Amniotic stem cell (primary cell): ENCODE results near the gene FAM163A.
"Not testable (repeated sequence)": the region's sequence is repeated elsewhere in the genome, so short reads cannot be mapped to it uniquely, and the experiment has no call there.

Experiments used
- DNase-seq: peaks from one replicate; lab custom pipeline; 2025; lab: John Stamatoyannopoulos, UW

Gene FAM163A

DNA sequence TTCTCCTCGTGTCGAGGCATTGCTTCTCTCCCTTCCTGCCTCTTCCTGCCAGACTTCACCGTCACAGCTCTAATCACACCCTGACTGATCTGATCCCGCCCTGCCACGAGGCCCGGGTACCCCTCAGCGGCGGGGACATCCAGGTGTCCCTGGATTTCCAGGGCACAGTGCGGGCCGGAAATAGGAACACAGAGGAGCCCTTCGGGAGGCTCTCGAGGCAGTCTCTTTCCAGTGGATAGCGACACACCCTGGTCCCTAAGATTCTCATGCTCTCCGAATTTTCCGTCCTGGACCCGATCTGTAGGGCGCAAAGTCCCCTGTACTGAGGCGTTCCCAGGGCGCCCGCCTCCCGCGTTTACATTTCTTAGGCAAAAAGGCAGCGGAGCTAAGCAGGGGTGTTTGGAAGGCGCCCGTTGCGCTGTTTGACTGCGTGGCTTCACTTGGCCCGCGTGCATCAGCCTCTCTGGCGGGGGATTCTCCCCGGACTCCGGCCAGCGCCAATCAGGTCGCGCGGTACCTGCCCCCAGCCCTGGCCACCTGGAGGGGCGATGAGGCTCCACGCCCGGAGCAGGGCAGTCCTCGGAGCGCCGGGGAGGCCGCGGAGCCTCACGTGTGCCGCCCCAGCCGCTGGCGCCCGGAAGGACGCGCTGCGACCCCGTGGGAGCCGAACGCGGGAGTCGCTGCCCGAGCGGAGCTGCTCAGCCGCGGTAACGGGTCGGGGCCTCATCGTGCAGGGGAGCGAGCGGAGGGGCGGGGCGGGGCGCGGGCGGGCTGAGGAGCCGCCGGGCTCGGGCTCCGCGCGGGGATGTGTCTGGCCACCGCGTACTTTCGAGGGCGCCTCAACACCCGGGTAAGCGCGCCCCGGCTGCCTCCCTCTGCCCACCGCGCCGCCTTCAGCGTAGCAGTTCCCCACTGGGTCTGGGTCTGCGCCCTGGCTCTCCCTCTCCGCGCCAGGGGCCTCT is at the start of gene FAM163A:
Gene FAM163A (plus strand): TSS at position 575 of the 962 bp plus-strand sequence. CDS start 69,807 bp downstream, outside the sequence.
- no peak for DNase-seq

DNA sequence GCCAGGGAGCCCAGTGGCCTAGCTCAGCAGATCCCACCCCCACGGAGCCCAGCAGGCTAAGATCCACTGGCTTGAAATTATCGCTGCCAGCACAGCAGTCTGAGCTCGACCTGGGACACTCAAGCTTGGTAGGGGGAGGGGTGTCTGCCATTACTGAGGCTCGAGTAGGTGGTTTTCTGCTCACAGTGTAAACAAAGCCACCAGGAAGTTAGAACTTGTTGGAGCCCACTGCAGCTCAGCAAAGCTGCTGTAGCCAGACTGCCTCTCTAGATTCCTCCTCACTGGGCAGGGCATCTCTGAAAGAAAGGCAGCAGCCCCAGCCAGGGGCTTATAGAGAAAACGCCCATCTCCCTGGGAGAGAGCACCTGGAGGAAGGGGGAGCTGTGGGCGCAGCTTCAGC is 48.6 kb upstream of the FAM163A start:
- not testable (repeated sequence) for DNase-seq

DNA sequence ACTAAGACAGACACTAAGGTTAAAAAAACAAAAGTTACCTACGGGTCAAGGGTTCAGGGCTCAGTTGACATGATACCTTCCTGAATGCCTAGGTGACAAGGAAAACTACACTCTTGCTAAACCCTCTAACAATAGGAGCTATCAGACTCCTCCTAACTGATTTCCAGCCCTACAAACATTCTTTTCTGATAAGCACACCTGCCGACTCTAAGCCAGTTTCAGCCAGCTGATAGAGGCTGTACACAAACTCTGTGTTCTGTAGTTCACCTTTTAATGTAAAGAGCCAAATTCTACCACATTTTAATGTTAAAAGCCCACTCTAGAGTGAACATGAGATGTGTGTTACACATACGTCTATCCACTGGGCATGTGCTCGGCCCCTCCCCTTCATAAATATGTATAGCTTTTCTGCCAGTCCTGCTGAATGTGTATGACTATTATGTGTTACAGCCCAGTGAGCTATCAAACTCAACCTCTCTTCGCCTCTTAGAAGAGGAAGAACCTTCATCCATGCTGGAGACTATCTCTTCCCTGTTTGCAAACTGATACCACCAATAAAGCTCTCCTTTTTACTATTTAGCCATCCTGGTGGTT is 40.0 kb upstream of the FAM163A start:
- no peak for DNase-seq

DNA sequence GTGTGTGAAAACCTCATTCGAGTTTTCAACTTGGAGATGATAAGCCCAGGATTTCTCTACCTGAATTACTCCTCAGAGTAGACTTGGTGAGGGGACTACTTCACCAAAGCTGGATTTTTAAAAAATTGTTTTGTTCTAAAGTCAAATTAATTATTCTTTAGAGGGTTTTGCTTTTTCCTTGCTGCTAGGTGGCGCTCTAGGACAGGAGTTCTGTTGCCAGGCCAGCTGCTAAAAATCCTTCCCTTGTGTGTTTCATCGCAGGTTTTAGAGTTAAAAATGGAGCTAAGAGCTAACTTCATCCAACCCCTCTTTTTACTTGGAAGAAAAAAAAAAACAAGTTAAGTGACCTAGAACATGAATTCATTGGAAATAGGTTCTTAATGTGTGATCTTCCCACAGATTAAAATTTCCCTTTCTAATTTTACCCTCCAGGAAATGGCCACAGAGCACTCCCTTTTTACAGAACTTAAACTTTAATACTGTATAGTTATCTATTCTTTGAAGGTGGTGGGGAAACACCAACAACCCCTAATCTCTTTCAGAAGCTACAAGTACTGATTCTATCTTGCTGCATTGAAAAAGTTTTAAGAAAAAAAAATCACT is 36.7 kb upstream of the FAM163A start:
- DNase-seq: peak; percentile 20

DNA sequence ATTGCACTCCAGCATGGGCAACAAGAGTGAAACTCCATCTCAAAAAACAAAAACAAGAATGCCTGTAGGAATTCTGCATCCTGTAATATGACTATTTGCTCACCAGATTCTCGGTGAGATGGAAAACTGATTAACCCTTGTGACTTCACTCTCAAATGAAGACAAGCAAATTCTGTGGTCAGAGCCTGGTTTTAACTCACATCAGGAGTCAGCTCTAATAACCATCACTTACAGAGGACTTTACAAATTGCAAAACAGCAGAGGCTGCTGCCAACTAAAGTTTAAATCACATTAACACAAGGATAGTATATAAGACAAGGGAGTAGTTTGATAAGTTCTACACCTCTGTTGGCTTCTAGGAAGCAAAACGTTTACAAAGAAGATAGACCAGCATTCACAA is 35.7 kb upstream of the FAM163A start:
- no peak for DNase-seq

DNA sequence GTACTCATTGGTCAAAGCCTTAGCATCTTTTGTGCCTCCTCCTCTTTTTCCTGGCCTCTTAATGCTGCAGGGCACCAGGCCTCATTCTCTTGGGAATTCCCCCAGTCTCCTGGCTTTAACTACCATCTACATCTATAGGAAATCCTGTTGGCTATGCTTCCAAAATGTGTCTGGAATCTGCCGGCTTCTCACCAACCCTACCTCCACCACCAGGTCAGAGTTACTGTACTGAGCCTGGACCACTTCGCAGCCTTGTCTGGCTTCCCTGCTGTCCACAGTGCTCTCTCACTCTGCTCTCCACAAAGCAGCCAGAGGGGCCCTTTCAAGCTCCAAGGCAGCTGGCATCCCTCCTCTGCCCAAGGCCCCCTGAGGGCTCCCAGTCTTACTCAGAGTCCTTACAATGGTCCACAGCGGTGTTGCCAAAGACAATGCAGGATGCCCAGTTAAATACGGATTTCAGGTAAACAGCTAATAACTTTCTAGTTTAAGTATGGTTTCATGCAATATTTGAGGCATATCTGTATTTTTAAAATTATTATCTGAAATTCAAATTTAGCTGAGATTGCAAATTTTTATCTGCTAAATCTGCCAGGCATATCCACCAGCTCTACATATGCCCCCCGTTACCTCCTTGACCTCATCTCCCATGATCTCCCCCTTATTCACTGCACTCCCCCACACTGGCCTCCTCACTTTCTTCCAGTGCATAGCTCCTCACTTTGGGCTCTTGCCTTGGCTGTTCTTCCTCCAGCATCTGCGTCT is 34.5 kb upstream of the FAM163A start:
- DNase-seq: no peak

DNA sequence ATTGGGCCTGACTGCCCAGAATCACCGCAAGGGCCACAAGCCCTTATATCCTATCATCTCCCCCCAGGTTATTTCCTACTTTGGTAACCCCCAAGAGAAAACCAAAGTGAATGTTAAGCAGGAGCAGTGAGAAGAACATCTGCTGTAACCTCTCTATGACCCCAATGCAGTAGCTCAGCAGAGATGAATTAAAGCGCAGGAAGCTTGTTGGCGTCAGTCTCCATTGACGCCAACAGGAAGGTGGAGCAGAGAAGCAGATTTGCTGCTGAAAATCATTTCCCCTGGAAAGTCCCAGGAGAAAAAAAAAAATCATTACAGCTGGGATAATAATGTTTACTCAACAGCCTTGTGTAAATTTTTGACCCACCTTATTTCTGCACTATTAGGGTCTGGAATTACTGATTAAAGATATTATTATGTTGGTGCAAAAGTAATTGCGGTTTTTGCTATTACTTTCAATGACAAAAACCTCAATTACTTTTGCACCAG is 33.2 kb upstream of the FAM163A start:
- no peak for DNase-seq

DNA sequence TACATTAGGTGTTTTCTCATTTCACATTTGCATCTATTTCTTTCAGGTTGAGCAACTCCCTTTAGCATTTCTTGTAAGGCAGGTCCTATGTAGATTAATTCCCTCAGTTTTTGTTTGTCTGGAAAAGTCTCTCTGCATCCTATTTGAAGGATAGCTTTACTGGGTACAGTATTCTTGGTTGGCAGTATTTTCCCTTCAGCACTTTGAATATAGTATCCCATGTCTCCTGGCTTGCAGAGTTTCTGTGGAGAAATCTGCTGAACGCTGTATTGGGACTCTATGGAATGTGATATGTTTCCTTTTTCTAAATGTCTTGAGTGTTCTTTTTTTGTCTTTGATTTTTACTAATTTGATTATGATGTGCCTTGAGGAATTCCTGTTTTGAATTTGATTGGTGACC is 28.9 kb upstream of the FAM163A start:
- DNase-seq: no peak

DNA sequence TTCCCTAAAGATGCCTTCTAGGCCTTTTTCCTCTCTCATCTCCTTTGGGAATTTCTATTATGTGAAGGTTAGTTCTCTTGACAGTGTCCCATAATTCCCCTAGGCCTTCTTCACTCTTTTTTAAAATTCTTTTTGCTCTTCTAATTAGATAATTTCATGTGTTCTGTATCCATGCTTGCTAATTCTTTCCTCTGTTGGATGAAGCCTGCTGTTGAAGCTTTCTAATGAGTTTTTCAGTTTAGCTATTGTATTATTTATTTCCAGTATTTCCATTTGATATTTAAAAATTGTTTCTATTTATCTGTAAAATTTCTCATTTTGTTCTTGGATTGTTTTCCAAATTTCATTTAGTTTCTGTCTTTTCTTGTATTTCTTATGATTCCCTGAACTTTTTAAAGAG is 28.5 kb upstream of the FAM163A start:
- DNase-seq: no peak

DNA sequence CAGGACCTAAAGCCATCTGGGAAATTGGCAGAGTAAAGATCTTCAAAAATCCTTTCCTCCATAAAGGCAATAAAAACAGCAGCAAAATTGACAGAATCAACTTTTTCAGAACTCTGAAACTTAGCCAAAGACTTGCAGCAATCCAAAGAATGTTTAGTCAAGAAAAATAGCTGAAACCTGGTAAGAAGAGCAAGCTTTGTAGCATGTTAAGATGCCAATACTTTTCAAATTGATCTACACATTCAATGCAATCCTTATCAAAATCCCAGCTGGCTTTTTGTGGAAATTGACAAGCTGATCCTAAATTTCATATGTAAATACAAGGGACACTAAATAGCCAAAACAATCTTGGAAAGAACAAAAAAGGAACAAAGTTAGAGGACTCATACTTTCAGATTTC is 23.8 kb upstream of the FAM163A start:
- DNase-seq: no peak

DNA sequence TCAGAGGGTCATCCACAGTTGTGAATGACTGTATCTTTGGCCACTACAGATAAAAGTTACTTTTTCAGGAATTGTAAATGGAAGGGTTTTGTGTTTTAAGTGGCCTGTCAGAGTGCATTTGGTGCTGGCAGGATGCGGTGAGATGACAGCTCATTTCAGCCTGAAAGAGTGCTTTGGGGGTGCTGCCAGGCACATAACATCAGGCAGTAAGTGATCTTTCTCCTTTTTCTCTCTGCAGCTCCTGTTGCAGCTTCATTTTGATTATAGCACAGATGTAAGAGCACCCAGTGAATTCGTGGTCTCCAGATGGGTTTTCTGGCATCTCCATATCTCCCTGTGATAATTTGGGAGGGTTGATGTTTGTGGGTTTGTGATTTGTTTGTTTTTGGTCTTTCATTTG is 14.8 kb upstream of the FAM163A start:
- no peak for DNase-seq

DNA sequence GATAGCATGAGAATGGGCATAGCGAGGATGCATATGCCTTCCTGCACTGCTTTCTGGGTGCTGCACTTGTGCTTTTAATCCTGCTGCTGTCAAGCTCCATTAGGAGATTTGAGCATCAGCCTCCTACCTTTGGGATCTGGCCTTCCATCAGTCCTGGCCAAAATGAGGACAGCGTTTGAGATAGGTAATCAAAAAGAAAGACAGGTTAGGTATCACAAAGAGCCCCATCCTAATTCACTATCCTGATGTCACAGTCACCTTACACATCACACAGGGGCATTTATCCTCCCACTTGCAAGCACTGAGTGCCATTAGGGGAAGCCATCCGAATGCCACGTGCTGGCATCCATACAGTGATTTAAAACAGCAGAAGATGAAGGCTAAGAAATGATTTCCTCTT is 13.2 kb upstream of the FAM163A start:
- no peak for DNase-seq

DNA sequence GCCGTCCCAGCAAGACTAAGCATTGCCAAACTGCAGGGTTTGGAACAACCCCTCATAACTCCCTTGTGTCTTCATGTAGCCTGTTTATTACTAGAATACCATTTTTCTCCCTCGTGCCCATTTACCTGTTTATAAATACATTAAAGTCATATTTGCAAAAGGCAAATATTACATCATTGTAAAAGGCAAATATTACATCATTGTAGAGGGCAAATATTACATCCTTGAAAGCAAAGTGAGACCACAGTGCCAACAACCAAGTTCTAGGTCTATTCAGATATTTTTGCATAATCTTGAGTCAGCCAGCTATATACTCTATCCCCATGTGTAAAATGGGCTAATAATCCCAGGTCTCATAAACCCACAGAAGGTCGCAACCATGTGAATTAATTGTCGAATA is 11.4 kb upstream of the FAM163A start:
- no peak for DNase-seq

DNA sequence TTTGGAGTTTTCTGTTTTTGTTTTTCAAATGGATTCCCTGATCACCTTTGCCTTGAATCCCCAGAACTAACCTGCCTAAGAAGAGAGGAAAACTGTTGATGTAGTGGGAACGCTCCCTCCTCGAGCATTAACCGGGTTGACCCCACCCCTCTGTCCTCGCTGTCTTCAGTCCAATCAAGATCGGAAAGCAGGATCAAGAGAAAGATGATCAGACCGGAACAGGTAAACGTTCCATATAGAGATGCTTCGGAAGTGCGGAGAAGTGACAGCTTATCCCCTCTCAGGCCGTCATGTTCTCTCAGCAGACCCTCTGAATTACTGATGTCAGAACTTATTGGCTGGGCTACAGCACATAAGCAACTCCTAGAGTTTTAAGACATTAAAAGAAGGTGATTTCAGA is 800 bp upstream of the FAM163A start:
- DNase-seq: no peak

DNA sequence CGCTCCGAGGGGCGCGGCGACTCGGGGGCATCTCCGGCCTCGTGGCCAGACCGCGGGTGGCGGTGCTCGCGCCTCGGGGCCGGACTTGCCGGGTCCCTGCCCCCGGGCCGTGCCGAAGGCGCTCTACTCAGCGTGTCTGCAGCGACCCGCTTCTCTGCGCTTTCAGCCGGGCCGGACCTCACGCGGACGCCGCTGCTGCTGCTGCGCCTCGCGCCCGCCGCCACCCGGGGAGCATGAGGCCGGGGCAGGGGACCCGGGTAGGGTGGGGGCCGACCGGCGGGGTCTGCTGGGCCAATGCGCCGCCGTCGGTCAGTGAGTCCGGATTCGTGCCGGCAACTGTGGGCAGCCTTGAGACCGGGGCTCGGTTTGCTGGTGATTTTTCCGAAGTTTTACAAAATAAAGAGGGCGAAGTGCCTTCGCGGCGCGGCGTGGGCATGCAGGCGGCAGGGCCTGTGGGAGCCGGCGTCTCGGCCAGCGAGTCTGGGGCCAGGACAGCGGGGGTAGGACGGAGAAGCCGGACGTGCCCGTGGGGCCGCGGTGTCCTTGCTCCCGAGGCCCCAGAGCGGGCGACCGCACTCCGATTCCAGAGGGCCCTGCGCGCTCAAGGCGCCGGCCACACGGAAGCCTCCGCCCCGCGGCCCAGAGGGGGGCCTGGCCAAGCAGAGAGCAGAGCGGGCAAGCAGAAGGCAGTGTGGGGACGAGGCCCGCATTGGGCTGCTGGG is 749 bp downstream of the FAM163A start:
- no peak for DNase-seq

DNA sequence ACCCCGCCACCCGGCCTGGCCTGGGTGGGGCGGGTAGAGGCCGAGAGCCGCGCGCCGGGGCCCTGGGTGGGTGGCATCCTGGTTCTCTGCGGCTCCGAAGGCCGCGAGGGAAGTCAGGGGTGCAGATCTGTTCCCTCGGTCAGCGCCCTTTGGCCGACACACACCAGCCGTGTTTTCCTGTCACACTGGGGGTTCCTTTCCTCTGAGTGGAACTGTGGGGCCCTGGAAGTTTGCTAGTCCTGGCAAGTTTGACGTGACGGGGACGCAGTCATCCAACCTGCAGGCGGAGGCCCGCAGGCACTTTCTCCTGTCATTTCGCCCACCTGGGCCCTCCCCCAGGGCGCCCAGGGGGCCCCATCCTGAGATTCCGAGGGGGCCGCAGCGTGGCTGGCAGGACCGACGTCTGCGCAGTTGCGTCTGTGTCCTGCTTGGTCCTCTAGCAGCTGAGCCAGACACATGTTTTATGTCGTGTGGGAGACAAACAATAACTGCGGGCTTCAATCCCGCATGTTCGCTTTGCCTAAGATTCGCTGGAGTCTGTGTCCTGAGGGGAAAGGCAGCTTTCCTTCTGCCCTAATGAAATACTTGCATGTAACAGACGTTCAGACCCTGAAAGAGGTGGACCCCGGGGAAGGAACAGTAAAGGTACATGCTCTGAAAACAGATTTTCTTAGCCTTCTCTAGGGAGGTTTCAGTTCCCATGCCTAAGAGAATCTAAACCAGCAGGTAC is 1.5 kb downstream of the FAM163A start:
- no peak for DNase-seq

DNA sequence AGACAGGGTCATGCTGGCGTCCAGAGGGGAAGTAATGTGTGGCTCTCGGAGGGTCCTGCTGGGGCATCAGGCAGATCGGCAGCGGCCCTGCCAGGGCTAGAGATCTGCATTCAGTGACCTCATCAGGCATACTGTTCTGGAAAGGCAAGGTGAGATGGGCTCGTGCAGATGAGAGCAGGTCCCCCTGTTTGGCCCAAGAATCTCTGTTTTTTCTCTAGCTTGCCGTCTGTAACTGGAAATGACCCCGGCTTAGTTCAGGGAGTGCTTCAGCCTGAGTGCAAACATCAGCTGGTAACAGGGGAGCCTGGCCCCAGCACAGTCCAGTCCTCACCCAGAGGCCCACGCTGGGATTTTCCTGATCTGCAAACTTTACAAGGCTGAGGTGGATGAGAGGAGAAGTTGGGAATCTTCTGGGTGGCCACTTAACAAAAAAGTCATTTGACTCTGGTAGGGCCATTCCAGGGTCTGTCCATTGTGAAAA is 2.1 kb downstream of the FAM163A start:
- DNase-seq: no peak

DNA sequence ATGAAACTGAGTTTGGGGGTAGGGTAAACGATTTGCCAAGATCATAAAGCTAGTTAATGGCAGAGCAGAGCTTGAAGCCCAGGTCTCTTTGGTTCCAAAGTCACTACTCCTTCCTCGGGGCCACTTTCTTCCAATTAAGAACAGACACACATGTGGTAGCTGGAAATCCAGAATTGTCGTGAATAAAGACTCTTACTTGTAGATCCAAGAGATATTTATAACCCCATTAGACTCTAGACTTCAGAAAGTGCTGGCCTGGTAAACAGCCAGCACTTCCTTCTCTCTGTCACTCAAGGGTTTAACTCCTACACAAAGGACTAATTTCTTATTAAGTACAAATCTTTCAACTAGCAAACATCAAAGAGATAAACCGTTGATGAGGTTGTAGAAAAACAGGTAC is 2.7 kb downstream of the FAM163A start:
- no peak for DNase-seq

DNA sequence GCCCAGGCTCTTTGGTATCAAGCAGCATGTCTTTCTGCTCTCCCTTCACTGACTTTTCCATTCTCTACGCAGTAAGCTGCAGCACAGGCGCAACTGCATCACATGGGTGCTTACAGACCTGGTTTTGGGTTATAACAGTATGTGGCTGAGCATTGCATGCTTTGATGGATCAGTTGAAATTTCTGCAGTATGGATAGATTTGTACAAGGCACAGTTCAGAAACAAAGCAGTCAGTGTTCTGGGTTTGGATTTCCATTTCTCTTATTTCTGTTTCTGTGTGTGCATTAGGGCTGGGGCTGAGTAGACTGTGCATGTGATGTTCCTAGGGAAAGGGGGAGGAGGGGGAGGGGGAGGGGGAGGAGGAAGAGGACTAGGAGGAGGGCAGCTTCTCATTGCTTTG is 4.5 kb downstream of the FAM163A start:
- no peak for DNase-seq

DNA sequence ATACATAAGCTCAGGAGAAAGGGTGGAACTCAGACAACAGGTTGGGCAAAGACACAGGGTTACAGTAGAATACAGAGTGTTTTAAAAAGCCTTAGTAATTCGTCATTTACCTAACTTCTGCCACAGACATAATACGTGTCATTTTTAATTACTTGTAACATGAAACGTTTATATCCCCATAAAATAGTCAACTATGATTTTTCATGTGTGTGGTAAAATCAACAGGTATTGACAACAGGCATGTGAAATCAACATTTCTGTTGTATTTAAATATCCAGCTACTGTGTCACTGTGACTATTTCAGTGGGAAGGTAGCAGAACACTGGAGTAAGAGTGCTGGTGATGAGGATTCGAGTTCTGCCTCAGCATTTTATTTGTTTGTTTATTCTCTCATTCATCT is 5.7 kb downstream of the FAM163A start:
- no peak for DNase-seq

DNA sequence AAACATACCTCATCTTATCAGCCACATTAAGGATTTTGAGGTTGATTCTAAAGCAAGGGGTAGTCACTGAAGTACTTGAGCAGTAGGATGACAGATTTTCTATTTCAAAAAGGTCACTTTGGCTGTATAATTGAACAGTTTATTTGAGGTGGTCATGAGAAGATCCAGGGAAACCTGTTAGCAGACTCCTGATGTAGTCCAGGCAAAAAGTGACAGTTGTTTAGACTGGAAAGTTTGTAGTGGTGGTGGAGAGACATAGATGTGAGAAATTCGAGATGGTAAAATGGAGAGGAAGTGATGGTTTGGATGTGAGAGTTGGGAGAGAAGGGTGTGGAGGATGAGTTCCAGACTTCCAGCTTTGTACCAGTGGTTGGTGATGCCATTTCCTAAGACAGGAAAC is 7.5 kb downstream of the FAM163A start:
- no peak for DNase-seq
